Bronchial epithelial cell (primary cell): Measurements from ENCODE around the gene CNTRL. TPM values are rescaled to one million over a fixed set of nuclear protein-coding genes. Genes with fewer than 3 reads are reported as not detected.

Source experiments
- DNase-seq: peaks from one replicate; pipeline ENCODE4 v3.0.0-alpha.2; 2010; ENCODE audit warnings: low read depth
- FAIRE-seq: peaks from 2 replicates; lab custom pipeline; 2011; peaks lifted over from hg19 to GRCh38; lab: Jason Lieb, UNC
- H3K27me3 ChIP-seq: 2 replicates; pipeline ENCODE4 v1.5.1; 2011; ENCODE audit warnings: low read length; ENCODE audit not compliant: control insufficient read depth, insufficient read depth
- H3K36me3 ChIP-seq: 2 replicates; pipeline ENCODE4 v1.5.1; 2011; ENCODE audit warnings: low read length; ENCODE audit not compliant: control insufficient read depth, insufficient read depth
- H3K4me3 ChIP-seq: 2 replicates; pipeline ENCODE4 v1.5.1; 2011; ENCODE audit warnings: mild to moderate bottlenecking, low read depth, low read length, control low read depth
- CTCF ChIP-seq: IDR thresholded peaks from 2 replicates; pipeline ENCODE4 v1.5.1; 2011; ENCODE audit warnings: mild to moderate bottlenecking, moderate library complexity, low read length, control low read depth, inconsistent platforms; ENCODE audit not compliant: insufficient read depth, severe bottlenecking
- total RNA-seq: library from RNA; depleted of rRNA; stranded (reverse); fragments of >200 nt; gene quantifications from 2 replicates; pipeline ENCODE4 v1.2.1, GENCODE V29; 2014

CNTRL gene
- total RNA-seq, 1 donor from 2014 or later: 5.0 TPM

DNA sequence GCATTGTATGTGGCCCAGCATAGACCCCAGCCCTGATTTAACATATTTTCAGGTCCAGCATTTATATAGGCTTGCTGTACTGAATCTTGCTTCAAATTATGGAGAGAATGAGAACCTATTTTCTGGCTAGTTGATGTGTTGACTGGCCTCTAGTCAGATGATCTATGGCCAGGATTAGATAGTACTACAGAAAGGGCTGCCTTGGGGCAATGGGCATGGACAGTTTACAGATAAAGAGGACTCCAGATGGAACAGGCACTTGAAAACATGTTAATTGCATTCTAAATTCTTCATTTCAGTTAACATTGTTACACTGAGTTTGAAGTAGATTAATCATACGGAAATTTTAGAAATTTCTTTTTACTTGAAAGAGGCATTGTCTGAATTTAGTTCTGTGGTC, 65.4 kb downstream of the CNTRL start:
- H3K4me3 ChIP-seq: no peak overlapping the region
- no peaks in the 10 kb centered on the region for H3K27me3 ChIP-seq
- H3K36me3 ChIP-seq: peaks cover 8% of the 10 kb centered on the region
- TF ChIP-seq CTCF: no peak
- FAIRE-seq: no peak
- no peak for DNase-seq

GRCh38 chr9:121141306-121141705, 66.6 kb downstream of the CNTRL start:
- no peak for TF ChIP-seq CTCF
- Histone ChIP-seq H3K27me3 (no peaks in the 10 kb centered on the region), H3K4me3 (no peak overlapping the region), H3K36me3 (peaks cover 8% of the 10 kb centered on the region)
- DNase-seq (no peak), FAIRE-seq (no peak)

- no peak for TF ChIP-seq CTCF
- peaks cover 8% of the 10 kb centered on the region for H3K36me3 ChIP-seq
- DNase-seq (no peak), FAIRE-seq (no peak)
- no peaks in the 10 kb centered on the region for H3K27me3 ChIP-seq
- H3K4me3 ChIP-seq: no peak overlapping the region
Measured at GRCh38 chr9:121141706-121142105, 67.0 kb downstream of the CNTRL start.

GRCh38 chr9:121143771-121144170, 69.0 kb downstream of the CNTRL start:
- no peak for DNase-seq
- Histone ChIP-seq H3K4me3 (no peak overlapping the region), H3K27me3 (no peaks in the 10 kb centered on the region), H3K36me3 (peaks cover 14% of the 10 kb centered on the region)
- no peak for FAIRE-seq
- TF ChIP-seq CTCF: no peak

DNA sequence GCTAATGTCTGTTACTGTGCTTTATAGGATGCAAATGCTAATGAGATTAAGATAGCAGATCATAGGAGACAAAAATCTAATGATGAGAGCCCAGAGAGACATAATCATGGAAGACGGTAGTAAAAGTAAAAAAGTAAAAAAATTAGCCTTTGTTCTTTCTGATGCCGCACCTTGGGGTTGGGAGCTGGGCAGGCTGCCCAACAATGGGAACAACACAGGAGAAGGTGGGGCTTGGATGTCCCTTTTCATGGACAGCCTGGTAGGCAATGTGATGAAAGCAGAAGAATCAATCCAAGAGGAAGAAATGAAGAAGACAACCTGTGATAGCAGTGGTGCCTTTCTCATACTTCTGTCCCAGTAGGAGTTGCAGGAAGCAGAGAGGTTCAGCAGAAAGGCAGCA, 69.7 kb downstream of the CNTRL start:
- no peak for DNase-seq
- Histone ChIP-seq H3K4me3 (no peak overlapping the region), H3K27me3 (no peaks in the 10 kb centered on the region), H3K36me3 (peaks cover 14% of the 10 kb centered on the region)
- no peak for TF ChIP-seq CTCF
- no peak for FAIRE-seq

DNA sequence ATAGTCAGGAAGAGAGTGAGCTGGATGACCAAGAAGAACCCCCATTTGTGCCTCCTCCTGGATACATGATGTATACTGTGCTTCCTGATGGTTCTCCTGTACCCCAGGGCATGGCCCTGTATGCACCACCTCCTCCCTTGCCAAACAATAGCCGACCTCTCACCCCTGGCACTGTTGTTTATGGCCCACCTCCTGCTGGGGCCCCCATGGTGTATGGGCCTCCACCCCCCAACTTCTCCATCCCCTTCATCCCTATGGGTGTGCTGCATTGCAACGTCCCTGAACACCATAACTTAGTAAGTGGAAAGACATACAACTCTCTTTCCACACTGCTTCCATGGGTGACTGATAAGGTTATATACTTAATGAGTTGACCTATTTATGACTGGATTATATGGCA, 75.4 kb downstream of the CNTRL start:
- Histone ChIP-seq H3K36me3 (peaks cover 8% of the 10 kb centered on the region), H3K4me3 (no peak overlapping the region), H3K27me3 (no peaks in the 10 kb centered on the region)
- no peak for TF ChIP-seq CTCF
- DNase-seq (no peak), FAIRE-seq (no peak)
